Fibroblast of skin of scalp (primary cell): ENCODE results near the gene NHLRC4.
"Not testable (repeated sequence)": the region's sequence is repeated elsewhere in the genome, so short reads cannot be mapped to it uniquely, and the experiment has no call there.

Experiments
- DNase-seq: peaks from one replicate; pipeline ENCODE4 v3.0.0-alpha.2; 2013

Gene NHLRC4

GRCh38 chr16:583815-584591 lies 17.2 kb downstream of the NHLRC4 start:
- no peak for DNase-seq

DNA sequence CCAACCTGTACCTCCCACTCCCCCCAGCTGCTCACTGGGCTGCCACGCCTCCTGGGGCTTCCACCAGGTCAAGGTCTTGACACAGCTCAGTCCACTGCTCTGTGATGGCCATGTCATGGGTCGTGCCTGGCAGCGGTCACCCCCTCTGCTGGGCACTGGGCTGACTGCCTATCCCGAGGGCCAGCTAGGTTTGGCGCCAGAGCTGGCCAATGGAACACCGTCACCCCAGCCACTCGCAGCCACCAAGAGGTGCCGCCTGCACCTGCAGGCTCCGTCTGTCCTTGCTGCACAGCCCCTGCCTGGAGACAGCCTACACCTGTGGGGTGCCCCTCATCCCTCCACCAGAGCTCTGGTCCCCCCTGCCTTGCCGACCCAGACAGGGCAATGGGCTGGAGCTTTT lies 18.5 kb downstream of the NHLRC4 start:
- no peak for DNase-seq

GRCh38 chr16:586047-586644 lies 19.3 kb downstream of the NHLRC4 start:
- DNase-seq, result peak; percentile 35

- no peak for DNase-seq
Measured at GRCh38 chr16:586645-587590, 20.1 kb downstream of the NHLRC4 start.

- DNase-seq, result peak; percentile 47
Measured at GRCh38 chr16:588639-588888, 21.8 kb downstream of the NHLRC4 start.

DNA sequence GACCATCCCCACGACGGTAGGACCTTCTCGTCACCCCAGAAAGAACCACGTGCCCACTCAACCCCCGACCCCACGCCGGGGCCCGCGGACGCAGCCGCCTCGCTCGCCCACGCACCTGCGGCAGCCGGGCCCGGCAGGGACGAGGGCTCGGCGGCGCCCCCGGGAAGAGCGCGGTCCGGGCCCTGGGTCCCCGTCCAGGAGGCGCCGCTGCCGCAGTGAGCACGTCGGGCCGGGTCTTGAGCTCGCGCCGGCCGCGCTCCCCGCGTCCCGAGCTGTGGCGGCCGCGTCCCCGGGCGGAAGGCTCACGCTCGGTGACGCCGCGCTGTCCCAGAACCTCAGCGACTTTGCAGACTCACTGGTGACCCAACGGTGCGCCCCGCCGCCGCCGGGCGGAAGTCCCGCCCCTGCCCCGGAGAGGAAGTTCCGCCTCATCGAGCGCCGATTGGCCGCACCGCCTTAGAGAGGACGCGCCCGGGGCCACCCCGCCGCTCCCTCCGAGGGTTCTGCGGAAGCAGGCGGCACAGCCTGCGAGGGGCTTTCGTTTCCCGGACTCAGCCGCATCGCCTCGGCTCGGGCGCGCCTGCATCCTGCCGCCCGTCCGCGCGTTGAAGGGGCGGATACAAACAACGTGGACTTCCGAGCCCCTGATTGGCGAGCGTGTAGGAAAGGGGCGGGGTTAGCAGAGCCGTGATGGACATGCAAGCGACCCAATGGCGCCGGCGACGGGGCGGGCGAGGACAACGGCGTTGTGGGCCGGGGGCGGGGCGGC lies 22.3 kb downstream of the NHLRC4 start:
- peak; percentile 95 for DNase-seq

DNA sequence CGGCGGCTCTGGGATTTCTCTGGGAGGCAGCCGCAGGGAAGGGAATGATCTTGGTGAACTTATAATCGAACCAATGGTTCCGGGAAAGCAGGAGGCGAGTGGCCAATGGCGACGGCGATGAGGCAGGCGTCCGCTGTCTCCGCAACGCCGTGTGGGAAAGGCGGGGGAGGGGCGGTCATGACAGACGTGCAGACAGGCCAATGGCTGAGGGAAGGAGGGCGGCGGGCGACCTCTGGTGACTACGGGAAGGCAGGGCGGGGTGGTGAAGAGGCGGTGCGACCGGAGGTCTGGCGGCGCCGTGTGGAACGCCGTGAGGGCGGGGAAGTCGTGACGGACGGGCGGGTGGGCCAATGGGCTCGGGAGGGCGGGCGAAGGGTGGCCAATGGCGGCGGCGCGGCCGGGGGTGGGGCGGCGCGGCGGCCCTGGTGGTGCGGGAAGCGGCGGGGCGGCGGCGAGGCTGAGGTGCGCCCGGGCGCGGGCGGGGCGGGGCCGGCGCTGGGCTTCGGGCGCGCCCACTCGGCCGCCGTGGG lies 22.9 kb downstream of the NHLRC4 start, which contains the start of gene RAB40C:
RAB40C (plus strand) TSS at position 409 of the 530 bp plus-strand sequence. CDS start 226 bp downstream, outside the sequence.
- peak; percentile 98 for DNase-seq

DNA sequence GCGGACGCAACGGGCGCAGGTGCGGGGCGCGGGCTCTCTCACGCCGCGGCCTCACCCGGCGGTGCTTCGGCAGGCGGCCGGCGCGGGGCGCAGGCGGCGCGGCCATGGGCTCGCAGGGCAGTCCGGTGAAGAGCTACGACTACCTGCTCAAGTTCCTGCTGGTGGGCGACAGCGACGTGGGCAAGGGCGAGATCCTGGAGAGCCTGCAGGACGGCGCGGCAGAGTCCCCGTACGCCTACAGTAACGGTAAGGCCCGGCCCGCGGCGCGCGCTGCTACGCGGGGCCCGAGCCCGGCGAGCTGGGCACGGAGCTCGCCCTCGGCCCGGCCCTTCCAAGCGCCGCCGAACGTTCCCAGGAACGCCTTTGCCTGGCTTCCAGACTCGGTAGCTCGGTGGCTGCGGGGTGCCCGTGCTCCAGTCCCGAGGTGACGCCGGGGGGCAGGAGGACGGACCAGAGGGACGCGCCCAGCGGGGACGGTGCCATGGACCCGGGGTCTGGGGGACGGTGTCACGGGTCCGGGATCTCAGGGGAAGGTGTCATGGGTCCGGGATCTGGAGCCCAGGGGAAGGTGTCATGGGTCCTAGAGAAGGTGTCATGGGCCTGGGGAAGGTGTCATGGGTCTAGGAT lies 23.5 kb downstream of the NHLRC4 start:
- peak; percentile 25 for DNase-seq

GRCh38 chr16:590815-591200 lies 24.0 kb downstream of the NHLRC4 start:
- no peak for DNase-seq

- no peak for DNase-seq
Measured at GRCh38 chr16:591231-591630, 24.4 kb downstream of the NHLRC4 start.

DNA sequence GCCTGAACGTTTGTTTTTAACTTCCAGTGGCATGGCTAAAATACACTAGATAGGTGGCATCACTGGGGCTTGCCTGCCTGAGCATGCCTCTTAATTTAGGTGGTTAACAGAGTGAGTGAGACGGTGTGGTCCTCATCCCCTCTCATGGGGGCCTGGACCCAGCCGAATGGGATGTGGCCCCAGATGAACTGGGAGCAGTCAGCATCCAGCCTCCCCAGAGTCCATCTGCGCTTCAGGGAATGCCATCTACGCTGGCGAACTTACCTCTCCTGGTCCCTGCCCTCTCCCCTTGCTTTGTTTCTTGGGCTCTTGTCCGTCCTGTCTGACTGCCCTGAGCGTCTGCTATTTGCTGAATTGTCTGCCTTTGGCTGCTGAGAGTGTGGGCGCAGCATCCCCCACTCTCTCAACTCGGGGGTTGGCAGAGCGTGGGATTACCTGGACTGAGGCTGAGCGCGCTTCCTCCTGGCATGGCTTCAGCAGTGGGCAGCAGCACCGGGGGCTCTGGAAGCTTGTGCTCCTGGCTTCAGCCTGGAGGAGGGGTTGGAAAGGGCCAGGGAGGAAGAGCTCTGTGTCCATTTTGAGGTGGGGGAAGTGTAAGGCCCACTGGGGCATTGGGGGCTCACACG lies 25.2 kb downstream of the NHLRC4 start:
- DNase-seq, result no peak

DNA sequence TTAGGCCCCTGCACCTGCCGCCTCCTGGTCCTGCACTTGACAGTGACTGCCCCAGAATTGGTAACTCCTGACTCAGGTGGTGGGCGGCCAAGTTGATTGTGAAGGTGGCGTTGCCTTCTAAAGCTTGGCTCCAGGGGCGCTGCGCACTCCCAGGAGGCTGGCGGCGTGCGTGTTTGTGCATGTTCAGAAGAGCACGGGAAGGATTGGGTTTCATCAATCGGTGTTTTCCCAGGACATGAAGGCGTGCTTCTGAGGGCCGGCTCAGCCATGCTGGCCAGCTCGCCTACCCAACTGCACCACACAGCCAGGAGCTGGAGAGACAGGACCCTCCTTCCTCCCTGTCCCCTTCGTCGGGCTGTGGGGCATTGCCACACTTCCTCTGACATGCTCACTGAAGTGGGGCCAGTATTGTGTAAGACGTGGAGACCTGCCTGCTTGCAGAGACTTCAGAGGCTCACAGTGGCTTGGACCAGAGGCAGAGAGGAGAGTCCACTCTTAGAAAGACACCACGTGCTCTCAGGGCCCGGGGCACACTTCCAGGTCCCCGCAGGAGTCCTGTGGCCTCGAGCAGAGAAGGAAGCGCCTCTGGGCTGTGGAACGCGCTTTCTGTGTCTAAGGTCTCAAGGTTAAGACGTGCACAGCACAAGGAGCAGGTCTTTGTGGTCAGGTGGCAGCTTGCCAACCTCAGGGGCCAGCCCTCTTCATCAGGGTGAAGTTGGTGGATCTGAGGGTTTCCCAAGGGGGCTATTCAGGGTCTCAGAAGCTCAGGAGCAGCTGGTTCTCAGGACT lies 25.9 kb downstream of the NHLRC4 start:
- DNase-seq, result no peak

DNA sequence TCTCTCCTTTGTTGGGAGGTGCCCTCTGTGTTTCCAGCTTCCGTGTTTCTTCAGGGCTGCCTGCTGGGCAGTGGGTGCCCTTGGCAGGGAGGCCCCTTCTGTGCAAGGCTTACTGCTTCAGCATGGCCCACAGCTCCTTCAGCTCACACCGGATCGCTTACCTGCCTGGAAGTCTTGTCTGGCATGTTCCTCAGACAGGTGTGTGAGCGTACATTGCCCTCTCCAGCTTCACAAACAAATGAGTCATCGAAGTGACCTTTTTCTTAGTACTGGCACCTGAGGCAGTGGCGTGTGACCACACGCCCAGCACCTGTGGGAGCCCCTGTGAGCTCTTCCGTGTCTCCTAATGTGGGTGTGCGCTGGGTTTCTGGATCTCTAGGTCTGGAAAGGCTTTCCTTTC lies 26.6 kb downstream of the NHLRC4 start:
- DNase-seq, result no peak

DNA sequence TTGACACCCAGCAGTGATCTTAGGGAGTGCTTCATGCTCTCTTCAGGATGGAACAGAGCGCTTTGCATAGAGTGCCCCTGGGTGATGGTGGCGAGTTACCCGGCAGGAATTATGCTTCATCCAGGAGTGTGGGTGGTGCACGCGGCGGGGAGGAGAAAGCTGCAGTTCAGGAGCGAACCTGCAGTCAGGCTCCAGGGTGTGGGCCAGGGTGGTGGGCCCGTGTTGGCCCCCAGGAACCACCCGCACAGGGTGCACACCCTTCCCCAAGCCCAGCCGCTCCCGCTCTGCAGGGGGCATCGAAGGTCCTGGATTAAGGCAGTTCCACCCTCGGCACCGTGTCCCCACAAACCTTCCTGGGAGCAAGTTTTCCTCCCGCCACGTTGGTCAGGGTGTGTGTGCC lies 27.0 kb downstream of the NHLRC4 start:
- no peak for DNase-seq

- no peak for DNase-seq
Measured at GRCh38 chr16:595094-595528, 28.3 kb downstream of the NHLRC4 start.

DNA sequence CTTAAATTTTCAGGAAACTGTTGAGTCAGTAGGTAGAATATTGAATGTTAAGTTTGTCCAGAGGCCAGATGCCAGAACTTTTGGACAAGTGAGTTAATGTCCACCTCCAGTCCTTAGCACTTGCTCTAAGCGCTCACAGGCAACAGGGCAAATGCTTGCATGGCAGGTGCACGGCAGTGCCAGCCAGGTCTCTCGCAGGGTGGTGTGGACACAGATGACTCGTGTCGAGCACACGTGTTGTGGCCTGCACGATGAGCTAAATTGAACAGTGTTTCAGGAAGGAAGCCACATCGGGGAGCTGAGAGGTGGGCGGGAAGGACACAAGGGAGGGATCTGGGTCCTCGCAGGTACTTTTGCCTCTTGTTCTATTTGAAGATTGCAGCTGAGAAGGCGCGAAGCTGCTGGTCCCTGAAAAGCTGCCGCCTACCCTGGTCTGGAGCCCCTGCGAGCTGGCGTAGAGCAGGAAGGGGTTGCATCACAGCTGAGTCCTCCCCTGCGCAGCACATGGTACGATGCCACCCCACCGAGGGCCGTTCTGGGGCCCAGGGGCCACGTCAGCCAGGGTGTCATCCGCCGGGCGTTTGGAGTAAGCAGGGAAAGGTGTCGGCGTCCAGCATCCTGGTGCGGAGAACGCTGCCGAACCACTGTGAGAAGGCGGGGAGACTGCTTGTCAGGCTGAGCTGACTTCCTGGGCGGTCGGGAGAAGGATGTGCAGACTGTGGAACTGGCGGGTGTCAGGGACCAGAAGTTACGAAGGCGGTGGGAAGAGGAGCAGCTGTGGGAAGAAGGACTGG lies 29.3 kb downstream of the NHLRC4 start:
- no peak for DNase-seq

DNA sequence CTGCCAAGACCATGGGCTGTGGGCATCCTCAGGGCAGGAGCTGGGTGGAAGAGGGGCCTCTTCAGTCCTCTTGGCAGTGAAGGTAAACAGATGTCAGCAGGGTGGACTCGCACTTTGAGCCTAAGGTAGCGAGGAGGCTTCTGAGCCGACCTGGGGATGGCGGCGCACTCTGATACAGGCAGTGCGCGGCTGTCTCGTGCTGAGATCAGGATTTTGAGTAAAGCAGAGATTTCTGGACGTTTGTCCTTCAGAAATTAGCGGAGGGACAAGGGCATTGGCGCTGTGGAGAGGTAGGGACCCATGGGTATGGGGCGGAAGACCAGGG lies 29.9 kb downstream of the NHLRC4 start:
- DNase-seq, result no peak

DNA sequence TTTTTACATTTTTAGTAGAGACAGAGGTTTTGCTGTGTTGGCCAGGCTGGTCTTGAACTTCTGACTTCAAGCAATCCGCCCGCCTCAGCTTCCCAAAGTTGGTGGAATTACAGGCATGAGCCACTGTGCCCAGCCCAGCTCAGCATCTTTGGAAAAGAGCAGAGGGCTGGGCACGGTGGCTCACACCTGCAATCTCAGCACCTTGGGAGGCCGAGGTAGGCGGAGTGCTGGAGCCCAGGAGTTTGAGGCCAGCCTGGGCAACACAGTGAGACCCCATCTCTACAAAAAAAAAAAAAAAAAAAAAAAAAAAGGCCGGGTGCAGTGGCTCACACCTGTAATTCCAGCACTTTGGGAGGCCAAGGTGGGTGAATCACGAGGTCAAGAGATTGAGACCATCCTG lies 30.9 kb downstream of the NHLRC4 start:
- not testable (repeated sequence) for DNase-seq

- no peak for DNase-seq
Measured at GRCh38 chr16:598823-599739, 32.3 kb downstream of the NHLRC4 start.
